NCI-H748 (cell line): ENCODE data around the gene ALX4.

Source experiments
- DNase-seq: peaks from one replicate; lab custom pipeline; 2025; ENCODE audit not compliant: unreplicated experiment; lab: John Stamatoyannopoulos, UW

Gene ALX4

GRCh38 chr11:44268614-44269080 is 41.3 kb downstream of the ALX4 start:
- no peak for DNase-seq

GRCh38 chr11:44267750-44268613 is 42.0 kb downstream of the ALX4 start:
- no peak for DNase-seq

- DNase-seq, result no peak
Observed at GRCh38 chr11:44267006-44267749, 42.8 kb downstream of the ALX4 start.

- DNase-seq, result no peak
Observed at GRCh38 chr11:44266056-44266780, 43.7 kb downstream of the ALX4 start.

GRCh38 chr11:44264761-44265160 is 45.2 kb downstream of the ALX4 start:
- DNase-seq, result no peak

GRCh38 chr11:44264438-44264749 is 45.5 kb downstream of the ALX4 start:
- no peak for DNase-seq

GRCh38 chr11:44263738-44264437 is 46.1 kb downstream of the ALX4 start:
- DNase-seq, result no peak

GRCh38 chr11:44261800-44262591 is 47.9 kb downstream of the ALX4 start:
- DNase-seq, result no peak

- DNase-seq, result no peak
Observed at GRCh38 chr11:44260081-44260480, 49.9 kb downstream of the ALX4 start.

- DNase-seq, result no peak
Observed at GRCh38 chr11:44258839-44259420, 51.0 kb downstream of the ALX4 start.

GRCh38 chr11:44258190-44258489 is 51.8 kb downstream of the ALX4 start:
- DNase-seq, result no peak

GRCh38 chr11:44257338-44258189 is 52.4 kb downstream of the ALX4 start:
- no peak for DNase-seq

GRCh38 chr11:44256673-44257291 is 53.2 kb downstream of the ALX4 start:
- no peak for DNase-seq

- DNase-seq, result no peak
Observed at GRCh38 chr11:44255406-44256071, 54.4 kb downstream of the ALX4 start.

GRCh38 chr11:44252999-44253602 is 56.8 kb downstream of the ALX4 start:
- no peak for DNase-seq

GRCh38 chr11:44250421-44250820 is 59.5 kb downstream of the ALX4 start:
- no peak for DNase-seq

- DNase-seq, result no peak
Observed at GRCh38 chr11:44248109-44248508, 61.8 kb downstream of the ALX4 start.

- DNase-seq, result no peak
Observed at GRCh38 chr11:44247508-44247907, 62.4 kb downstream of the ALX4 start.
